Measurements from ENCODE around the gene ATP8B1.

DNA sequence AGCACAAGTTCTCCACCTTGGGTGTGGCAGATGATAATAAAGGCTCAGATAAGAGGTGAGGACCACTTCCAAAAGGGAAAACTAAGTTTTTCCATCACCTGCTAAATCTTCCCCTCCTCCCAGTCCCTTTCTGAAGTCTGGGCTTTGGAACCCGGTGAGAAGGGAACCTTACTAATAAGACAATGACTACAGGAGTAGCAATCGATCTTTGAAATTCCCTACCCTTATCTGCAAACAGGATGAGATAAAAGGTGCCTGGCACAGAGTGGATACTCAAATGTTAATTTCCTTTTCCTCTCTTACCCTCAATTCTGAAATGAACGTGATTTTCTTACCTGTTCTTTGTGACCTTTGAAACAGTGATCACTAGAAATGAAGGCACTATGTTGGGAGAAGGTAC lies 111.8 kb downstream of the ATP8B1 start:
- TF ChIP-seq CTBP2 (IDR thresholded peaks at IDR 0.05; ENCODE audit: borderline replicate concordance, insufficient read depth, insufficient read length, low read length) (no peak), ZNF274 (IDR thresholded peaks at IDR 0.05; ENCODE audit: borderline replicate concordance, extremely low read depth, low read length) (no peak), RAD21 (IDR thresholded peaks at IDR 0.05 in 1 of 2, conservative IDR thresholded peaks at IDR 0.05 in 1 of 2; ENCODE audit: low read depth in 2 of 2, low read length in 2 of 2) (no peak), EZH2 (IDR thresholded peaks at IDR 0.05; ENCODE audit: low read depth, low read length, severe bottlenecking) (no peak), EP300 (IDR thresholded peaks at IDR 0.05; ENCODE audit: borderline replicate concordance in 1 of 2, low read depth in 2 of 2, low read length in 2 of 2) (no peak), CREB1 (IDR thresholded peaks at IDR 0.05) (no peak), TAF1 (IDR thresholded peaks at IDR 0.05; ENCODE audit: low read depth, low read length) (no peak), CHD1 (IDR thresholded peaks at IDR 0.05; ENCODE audit: low read depth, low read length) (no peak), PHF8 (conservative IDR thresholded peaks at IDR 0.05; ENCODE audit: low read depth, low read length) (no peak), POLR2A (IDR thresholded peaks at IDR 0.05; ENCODE audit: control extremely low read depth in 1 of 2, low read depth in 2 of 2, low read length in 2 of 2) (no peak), YY1 (IDR thresholded peaks at IDR 0.05; ENCODE audit: low read depth, low read length) (no peak)
- TF ChIP-seq, protein P1, sequence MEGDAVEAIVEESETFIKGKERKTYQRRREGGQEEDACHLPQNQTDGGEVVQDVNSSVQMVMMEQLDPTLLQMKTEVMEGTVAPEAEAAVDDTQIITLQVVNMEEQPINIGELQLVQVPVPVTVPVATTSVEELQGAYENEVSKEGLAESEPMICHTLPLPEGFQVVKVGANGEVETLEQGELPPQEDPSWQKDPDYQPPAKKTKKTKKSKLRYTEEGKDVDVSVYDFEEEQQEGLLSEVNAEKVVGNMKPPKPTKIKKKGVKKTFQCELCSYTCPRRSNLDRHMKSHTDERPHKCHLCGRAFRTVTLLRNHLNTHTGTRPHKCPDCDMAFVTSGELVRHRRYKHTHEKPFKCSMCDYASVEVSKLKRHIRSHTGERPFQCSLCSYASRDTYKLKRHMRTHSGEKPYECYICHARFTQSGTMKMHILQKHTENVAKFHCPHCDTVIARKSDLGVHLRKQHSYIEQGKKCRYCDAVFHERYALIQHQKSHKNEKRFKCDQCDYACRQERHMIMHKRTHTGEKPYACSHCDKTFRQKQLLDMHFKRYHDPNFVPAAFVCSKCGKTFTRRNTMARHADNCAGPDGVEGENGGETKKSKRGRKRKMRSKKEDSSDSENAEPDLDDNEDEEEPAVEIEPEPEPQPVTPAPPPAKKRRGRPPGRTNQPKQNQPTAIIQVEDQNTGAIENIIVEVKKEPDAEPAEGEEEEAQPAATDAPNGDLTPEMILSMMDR (IDR thresholded peaks at IDR 0.05; ENCODE audit: control extremely low read depth in 1 of 3, insufficient read depth in 1 of 3, low read depth in 1 of 3, low read length in 3 of 3), result no peak
- TF ChIP-seq, protein P2, sequence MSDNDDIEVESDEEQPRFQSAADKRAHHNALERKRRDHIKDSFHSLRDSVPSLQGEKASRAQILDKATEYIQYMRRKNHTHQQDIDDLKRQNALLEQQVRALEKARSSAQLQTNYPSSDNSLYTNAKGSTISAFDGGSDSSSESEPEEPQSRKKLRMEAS (IDR thresholded peaks at IDR 0.05), result no peak
- TF ChIP-seq, protein P3, sequence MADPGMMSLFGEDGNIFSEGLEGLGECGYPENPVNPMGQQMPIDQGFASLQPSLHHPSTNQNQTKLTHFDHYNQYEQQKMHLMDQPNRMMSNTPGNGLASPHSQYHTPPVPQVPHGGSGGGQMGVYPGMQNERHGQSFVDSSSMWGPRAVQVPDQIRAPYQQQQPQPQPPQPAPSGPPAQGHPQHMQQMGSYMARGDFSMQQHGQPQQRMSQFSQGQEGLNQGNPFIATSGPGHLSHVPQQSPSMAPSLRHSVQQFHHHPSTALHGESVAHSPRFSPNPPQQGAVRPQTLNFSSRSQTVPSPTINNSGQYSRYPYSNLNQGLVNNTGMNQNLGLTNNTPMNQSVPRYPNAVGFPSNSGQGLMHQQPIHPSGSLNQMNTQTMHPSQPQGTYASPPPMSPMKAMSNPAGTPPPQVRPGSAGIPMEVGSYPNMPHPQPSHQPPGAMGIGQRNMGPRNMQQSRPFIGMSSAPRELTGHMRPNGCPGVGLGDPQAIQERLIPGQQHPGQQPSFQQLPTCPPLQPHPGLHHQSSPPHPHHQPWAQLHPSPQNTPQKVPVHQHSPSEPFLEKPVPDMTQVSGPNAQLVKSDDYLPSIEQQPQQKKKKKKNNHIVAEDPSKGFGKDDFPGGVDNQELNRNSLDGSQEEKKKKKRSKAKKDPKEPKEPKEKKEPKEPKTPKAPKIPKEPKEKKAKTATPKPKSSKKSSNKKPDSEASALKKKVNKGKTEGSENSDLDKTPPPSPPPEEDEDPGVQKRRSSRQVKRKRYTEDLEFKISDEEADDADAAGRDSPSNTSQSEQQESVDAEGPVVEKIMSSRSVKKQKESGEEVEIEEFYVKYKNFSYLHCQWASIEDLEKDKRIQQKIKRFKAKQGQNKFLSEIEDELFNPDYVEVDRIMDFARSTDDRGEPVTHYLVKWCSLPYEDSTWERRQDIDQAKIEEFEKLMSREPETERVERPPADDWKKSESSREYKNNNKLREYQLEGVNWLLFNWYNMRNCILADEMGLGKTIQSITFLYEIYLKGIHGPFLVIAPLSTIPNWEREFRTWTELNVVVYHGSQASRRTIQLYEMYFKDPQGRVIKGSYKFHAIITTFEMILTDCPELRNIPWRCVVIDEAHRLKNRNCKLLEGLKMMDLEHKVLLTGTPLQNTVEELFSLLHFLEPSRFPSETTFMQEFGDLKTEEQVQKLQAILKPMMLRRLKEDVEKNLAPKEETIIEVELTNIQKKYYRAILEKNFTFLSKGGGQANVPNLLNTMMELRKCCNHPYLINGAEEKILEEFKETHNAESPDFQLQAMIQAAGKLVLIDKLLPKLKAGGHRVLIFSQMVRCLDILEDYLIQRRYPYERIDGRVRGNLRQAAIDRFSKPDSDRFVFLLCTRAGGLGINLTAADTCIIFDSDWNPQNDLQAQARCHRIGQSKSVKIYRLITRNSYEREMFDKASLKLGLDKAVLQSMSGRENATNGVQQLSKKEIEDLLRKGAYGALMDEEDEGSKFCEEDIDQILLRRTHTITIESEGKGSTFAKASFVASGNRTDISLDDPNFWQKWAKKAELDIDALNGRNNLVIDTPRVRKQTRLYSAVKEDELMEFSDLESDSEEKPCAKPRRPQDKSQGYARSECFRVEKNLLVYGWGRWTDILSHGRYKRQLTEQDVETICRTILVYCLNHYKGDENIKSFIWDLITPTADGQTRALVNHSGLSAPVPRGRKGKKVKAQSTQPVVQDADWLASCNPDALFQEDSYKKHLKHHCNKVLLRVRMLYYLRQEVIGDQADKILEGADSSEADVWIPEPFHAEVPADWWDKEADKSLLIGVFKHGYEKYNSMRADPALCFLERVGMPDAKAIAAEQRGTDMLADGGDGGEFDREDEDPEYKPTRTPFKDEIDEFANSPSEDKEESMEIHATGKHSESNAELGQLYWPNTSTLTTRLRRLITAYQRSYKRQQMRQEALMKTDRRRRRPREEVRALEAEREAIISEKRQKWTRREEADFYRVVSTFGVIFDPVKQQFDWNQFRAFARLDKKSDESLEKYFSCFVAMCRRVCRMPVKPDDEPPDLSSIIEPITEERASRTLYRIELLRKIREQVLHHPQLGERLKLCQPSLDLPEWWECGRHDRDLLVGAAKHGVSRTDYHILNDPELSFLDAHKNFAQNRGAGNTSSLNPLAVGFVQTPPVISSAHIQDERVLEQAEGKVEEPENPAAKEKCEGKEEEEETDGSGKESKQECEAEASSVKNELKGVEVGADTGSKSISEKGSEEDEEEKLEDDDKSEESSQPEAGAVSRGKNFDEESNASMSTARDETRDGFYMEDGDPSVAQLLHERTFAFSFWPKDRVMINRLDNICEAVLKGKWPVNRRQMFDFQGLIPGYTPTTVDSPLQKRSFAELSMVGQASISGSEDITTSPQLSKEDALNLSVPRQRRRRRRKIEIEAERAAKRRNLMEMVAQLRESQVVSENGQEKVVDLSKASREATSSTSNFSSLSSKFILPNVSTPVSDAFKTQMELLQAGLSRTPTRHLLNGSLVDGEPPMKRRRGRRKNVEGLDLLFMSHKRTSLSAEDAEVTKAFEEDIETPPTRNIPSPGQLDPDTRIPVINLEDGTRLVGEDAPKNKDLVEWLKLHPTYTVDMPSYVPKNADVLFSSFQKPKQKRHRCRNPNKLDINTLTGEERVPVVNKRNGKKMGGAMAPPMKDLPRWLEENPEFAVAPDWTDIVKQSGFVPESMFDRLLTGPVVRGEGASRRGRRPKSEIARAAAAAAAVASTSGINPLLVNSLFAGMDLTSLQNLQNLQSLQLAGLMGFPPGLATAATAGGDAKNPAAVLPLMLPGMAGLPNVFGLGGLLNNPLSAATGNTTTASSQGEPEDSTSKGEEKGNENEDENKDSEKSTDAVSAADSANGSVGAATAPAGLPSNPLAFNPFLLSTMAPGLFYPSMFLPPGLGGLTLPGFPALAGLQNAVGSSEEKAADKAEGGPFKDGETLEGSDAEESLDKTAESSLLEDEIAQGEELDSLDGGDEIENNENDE (IDR thresholded peaks at IDR 0.05; ENCODE audit: insufficient replicate concordance, low read length), result no peak

Data from H1 (cell line).